Stimulated activated CD4-positive, alpha-beta T cell treated with anti-CD3 and anti-CD28 coated beads, Interleukin-1b, Interleukin-23, amount 100 ng/mL, for 48 hours (primary cell): Measurements from ENCODE around the gene PAK4.
"Not testable (repeated sequence)": the region's sequence is repeated elsewhere in the genome, so short reads cannot be mapped to it uniquely, and the experiment has no call there.

Experiments used
- DNase-seq: peaks from one replicate; pipeline ENCODE4 v3.0.0-alpha.2; 2020

The PAK4 gene

GRCh38 chr19:39100500-39101166 lies 25.0 kb upstream of the PAK4 start:
- DNase-seq = no peak

- no peak for DNase-seq
Measured at GRCh38 chr19:39103151-39103550, 22.4 kb upstream of the PAK4 start.

- no peak for DNase-seq
Measured at GRCh38 chr19:39104186-39104596, 21.4 kb upstream of the PAK4 start.

- DNase-seq = no peak
Measured at GRCh38 chr19:39106194-39106593, 19.4 kb upstream of the PAK4 start.

- DNase-seq = no peak
Measured at GRCh38 chr19:39109641-39110040, 15.9 kb upstream of the PAK4 start.

- peak; percentile 71 for DNase-seq
Measured at GRCh38 chr19:39110263-39110967, 15.2 kb upstream of the PAK4 start.

GRCh38 chr19:39111593-39112199 lies 13.9 kb upstream of the PAK4 start:
- no peak for DNase-seq

GRCh38 chr19:39112338-39112890 lies 13.2 kb upstream of the PAK4 start:
- no peak for DNase-seq

GRCh38 chr19:39113199-39113598 lies 12.4 kb upstream of the PAK4 start:
- DNase-seq = no peak

GRCh38 chr19:39115105-39115847 lies 10.3 kb upstream of the PAK4 start:
- DNase-seq = no peak

GRCh38 chr19:39117023-39117422 lies 8.6 kb upstream of the PAK4 start:
- DNase-seq = not testable (repeated sequence)

- no peak for DNase-seq
Measured at GRCh38 chr19:39119830-39120229, 5.8 kb upstream of the PAK4 start.

GRCh38 chr19:39122934-39123731 lies 2.5 kb upstream of the PAK4 start:
- no peak for DNase-seq

GRCh38 chr19:39124136-39124764 lies 1.3 kb upstream of the PAK4 start:
- DNase-seq = no peak

GRCh38 chr19:39125199-39125553 lies 410 bp upstream of the PAK4 start:
- DNase-seq = no peak

GRCh38 chr19:39126312-39127187 lies 964 bp downstream of the PAK4 start:
- DNase-seq = no peak

- no peak for DNase-seq
Measured at GRCh38 chr19:39127812-39128515, 2.4 kb downstream of the PAK4 start.

- DNase-seq = no peak
Measured at GRCh38 chr19:39128516-39129079, 3.0 kb downstream of the PAK4 start.

GRCh38 chr19:39129116-39129515 lies 3.5 kb downstream of the PAK4 start:
- DNase-seq = no peak
